Prostate gland (tissue), 2 donors: Measurements from ENCODE around the gene LCN1. TPM values are rescaled to one million over a fixed set of nuclear protein-coding genes. Genes with fewer than 3 reads are reported as not detected.
"Not testable (repeated sequence)": the region's sequence is repeated elsewhere in the genome, so short reads cannot be mapped to it uniquely, and the experiment has no call there.

Experiments
- DNase-seq: peaks from one replicate; pipeline ENCODE4 v3.0.0-alpha.2; 2019; ENCODE audit warnings: low spot score
- H3K27ac ChIP-seq, 2 donors: fragments of 200-600 bp; sonication (generic); 2 replicates each; pipeline ENCODE4 v1.5.1; 2017 to 2019
- H3K27me3 ChIP-seq: fragments of 200-600 bp; sonication (generic); replicated peaks from 2 replicates; pipeline ENCODE4 v1.5.1; 2019; ENCODE audit not compliant: insufficient read depth
- H3K36me3 ChIP-seq, 2 donors: fragments of 200-600 bp; sonication (generic); 1 replicate in 1 of 2; 2 replicates in 1 of 2; pipeline versions ENCODE4 v1.5.1 to v1.8.1; 2017 to 2019
- H3K4me1 ChIP-seq: fragments of 200-600 bp; sonication (generic); replicated peaks from 2 replicates; pipeline ENCODE4 v1.5.1; 2019
- H3K4me3 ChIP-seq, 2 donors: fragments of 200-600 bp; sonication (generic); 2 replicates each; pipeline ENCODE4 v1.5.1; 2017 to 2019
- H3K9me3 ChIP-seq: fragments of 200-600 bp; sonication (generic); 2 replicates; pipeline ENCODE4 v1.5.1; 2017
- POLR2A ChIP-seq: fragments of 450-650 bp; IDR thresholded peaks from one replicate; pipeline ENCODE4 v1.6.1; 2016; ENCODE audit warnings: antibody characterized with exemption, mild to moderate bottlenecking
- POLR2AphosphoS5 ChIP-seq: sonication (generic); formaldehyde crosslinking; IDR thresholded peaks from one replicate; pipeline ENCODE4 v1.6.1; 2017; ENCODE audit warnings: antibody characterized with exemption
- WGBS: methylation state at CpG from one replicate; pipeline ENCODE4 v1.1.5; 2018; 5-methylcytosine and 5-hydroxymethylcytosine counted together
- intact Hi-C: fragments of 100-400 bp; cut with DNase I; formaldehyde crosslinking; loops from one replicate; pipeline ENCODE4 v1.14.2; 2022
- total RNA-seq, 2 donors: library from RNA; depleted of rRNA; stranded (reverse); fragments of >200 nt; gene quantifications; one replicate each; pipeline ENCODE4 v1.1.0, GENCODE V29; 2016
- TF ChIP-seq, protein P1 (sequence below), 4 experiments: fragments of 200-600 bp in 2 of 4; fragments of 450-650 bp in 2 of 4; sonication (generic) in 2 of 4; IDR thresholded peaks; 1 replicate in 3 of 4; 2 replicates in 1 of 4; pipeline ENCODE4 v1.5.1; 2016 to 2019; ENCODE audit warnings: antibody characterized with exemption in 4 of 4, mild to moderate bottlenecking in 2 of 4, moderate library complexity in 2 of 4

Gene LCN1
- total RNA-seq, 2 donors from 2014 or later = not detected

DNA sequence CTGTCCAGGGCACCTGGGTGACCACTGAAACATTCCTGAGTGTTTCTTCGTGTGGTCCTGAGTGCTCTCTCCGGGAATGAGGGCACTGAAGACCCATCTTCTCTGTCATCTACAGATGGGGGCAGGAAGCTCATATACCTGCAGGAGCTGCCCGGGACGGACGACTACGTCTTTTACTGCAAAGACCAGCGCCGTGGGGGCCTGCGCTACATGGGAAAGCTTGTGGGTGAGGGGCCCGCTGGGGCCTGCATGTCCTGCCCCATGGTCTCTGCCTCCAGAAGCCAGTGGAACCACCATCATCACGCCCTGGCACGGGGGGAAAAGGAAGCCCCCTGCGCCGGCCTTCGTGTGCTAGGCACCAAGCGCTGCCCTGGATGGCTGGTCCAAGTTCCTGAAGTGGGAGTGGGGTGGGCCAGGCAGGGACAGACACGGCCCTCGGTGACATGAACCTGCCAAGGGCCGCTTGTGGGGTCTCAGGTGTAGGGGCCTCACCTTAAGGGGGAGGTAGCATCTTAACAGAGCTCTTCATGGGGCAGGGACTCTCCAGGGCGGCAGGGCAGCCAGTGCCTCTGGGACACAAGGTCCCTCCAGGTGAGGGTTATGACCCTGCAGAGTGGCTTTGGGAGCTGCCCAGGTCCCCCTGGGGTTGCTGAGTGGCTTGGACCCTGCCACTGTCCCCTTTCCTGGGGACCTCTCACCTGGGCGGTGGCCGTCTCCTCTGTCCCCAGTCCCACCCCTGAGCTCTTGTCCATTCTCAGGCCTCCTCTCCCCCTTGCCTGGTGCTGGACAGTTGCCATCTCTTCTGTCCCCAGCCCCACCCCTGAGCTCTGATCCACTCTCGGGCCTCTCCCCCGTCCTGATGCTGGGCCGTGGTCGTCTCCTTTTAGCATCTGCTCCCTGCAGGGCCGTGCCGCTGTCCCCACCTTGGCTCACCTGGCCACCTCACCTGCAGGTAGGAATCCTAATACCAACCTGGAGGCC is 26.8 kb downstream of the LCN1 start:
- Histone ChIP-seq H3K36me3 (no peaks in the 10 kb centered on the region), H3K9me3 (no peaks in the 10 kb centered on the region), H3K4me3 (no peak overlapping the region), H3K27ac (no peak overlapping the region), H3K4me1 (no peaks in the 10 kb centered on the region), H3K27me3 (no peaks in the 10 kb centered on the region)
- intact Hi-C loops = no loop called here
- TF ChIP-seq POLR2AphosphoS5 = no peak
- TF ChIP-seq, protein P1, sequence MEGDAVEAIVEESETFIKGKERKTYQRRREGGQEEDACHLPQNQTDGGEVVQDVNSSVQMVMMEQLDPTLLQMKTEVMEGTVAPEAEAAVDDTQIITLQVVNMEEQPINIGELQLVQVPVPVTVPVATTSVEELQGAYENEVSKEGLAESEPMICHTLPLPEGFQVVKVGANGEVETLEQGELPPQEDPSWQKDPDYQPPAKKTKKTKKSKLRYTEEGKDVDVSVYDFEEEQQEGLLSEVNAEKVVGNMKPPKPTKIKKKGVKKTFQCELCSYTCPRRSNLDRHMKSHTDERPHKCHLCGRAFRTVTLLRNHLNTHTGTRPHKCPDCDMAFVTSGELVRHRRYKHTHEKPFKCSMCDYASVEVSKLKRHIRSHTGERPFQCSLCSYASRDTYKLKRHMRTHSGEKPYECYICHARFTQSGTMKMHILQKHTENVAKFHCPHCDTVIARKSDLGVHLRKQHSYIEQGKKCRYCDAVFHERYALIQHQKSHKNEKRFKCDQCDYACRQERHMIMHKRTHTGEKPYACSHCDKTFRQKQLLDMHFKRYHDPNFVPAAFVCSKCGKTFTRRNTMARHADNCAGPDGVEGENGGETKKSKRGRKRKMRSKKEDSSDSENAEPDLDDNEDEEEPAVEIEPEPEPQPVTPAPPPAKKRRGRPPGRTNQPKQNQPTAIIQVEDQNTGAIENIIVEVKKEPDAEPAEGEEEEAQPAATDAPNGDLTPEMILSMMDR (IDR thresholded peaks at IDR 0.05) = no peak
- no peak for TF ChIP-seq POLR2A
- WGBS = 79% methylated on average over 28 of the region's 28 CpGs
- no peak for DNase-seq

DNA sequence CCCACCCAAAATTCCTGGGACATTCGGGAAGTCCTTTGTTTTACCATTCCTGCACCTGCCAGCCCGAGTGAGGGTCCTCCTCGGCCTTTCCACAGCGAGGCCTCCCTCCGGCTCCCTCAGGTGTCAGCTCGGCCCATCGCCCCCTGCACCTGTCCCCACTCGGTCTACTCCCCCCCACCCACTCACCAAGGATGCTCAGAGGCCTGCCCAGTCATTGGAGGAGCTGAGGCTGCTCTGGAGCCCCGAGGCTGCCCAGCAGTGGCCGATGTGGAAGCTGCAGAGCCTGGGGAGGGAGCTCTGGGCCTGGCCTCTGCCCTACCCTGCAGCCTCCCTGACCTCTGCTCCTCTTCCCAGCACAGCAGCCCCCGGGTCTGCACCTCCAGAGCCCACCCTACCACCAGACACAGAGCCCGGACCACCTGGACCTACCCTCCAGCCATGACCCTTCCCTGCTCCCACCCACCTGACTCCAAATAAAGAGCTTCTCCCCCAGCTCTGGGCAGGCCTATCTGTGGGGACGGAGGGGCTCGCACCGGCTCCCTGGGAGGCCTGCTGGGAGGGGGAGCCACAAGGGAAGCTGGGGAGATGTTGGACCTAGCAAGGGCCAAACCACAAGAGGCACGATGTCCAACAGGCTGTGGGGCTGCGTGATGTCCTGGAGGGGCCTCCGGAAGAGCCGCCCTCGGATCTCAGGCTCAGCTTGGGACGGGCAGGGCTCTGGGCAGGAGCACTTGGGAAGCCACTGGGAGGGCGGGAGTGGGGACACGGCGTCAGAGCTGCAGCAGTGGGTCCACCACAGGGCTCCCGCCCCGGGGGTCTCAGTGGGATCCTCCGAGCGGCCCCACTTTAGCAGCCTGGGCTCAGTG is 28.5 kb downstream of the LCN1 start:
- intact Hi-C loops, H3K36me3 ChIP-seq, H3K9me3 ChIP-seq, H3K27me3 ChIP-seq, H3K4me3 ChIP-seq, H3K4me1 ChIP-seq, DNase-seq, H3K27ac ChIP-seq: not testable (repeated sequence)
- WGBS = 85% methylated on average over 28 of the region's 28 CpGs

DNA sequence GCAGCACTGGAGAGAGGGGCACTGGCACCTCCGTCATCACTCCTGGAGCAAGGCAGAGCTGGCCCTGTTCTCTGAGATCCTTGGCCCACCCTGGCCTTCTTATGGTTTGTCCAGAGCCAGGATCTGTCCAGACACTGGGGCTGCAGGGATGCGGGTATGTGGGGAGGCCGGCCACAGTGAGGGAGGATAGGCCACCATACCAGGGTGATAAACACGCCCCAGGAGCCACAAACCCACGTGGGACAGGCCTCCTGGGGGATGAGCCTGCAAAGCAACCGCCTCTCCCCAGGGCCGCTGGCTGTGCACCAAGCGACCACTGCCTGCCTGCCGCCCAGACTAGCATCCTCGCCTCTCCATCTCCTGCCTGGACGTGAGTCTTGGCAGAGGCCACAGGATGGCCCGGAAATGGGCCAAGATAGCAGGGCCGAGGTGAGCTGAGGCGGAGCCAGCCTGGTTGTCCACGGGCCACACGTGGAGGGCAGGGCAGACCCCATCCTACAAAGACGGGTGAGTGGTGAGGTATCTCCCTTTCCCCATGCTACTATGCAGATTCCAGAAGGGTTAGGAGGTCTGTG is 29.2 kb downstream of the LCN1 start:
- H3K9me3 ChIP-seq = no peaks in the 10 kb centered on the region
- H3K27me3 ChIP-seq = no peaks in the 10 kb centered on the region
- no peaks in the 10 kb centered on the region for H3K36me3 ChIP-seq
- 56% methylated on average over 16 of the region's 17 CpGs for WGBS
- no peak overlapping the region for H3K4me3 ChIP-seq
- TF ChIP-seq, protein P1 (IDR thresholded peaks at IDR 0.05) = no peak
- TF ChIP-seq POLR2AphosphoS5 = no peak
- TF ChIP-seq POLR2A = no peak
- intact Hi-C loops = no loop called here
- no peaks in the 10 kb centered on the region for H3K4me1 ChIP-seq
- DNase-seq = no peak
- no peak overlapping the region for H3K27ac ChIP-seq

DNA sequence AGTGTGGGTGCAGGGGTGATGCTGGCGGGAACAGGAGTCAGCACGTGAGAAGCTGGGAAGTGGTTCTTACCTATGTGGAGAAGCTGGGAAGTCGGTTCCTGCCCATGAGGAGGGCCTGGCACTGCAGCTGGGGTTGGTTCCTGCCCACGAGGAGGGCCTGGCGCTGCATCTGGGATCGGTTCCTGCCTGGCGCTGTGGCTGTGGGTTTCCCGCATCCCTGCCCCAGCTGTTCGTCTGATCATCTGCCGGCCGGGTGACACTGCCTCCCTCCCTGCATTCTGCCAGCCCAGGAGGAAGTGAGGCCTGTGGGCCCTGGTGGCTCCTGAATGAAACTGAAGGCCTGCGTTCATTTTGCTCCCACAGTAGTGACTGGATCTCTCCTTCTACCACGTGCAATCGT is 29.8 kb downstream of the LCN1 start:
- WGBS = 53% methylated on average over 14 of the region's 14 CpGs

More for the DNA sequence above, 29.8 kb downstream of the LCN1 start:
- Histone ChIP-seq H3K9me3 (no peaks in the 10 kb centered on the region), H3K27me3 (no peaks in the 10 kb centered on the region), H3K27ac (no peak overlapping the region), H3K36me3 (no peaks in the 10 kb centered on the region), H3K4me3 (no peak overlapping the region), H3K4me1 (no peaks in the 10 kb centered on the region)
- intact Hi-C loops = no loop called here
- no peak for DNase-seq
- no peak for TF ChIP-seq POLR2A
- TF ChIP-seq POLR2AphosphoS5 = no peak
- TF ChIP-seq, protein P1 (IDR thresholded peaks at IDR 0.05) = no peak
